Esophagus mucosa (tissue), 1 donor: ENCODE results near the gene KCNAB3. TPM values are rescaled to one million over a fixed set of nuclear protein-coding genes. Genes with fewer than 3 reads are reported as not detected.

Experiments used
- ATAC-seq: fragments of 200-7000 bp; cut with Tn5 transposase; one replicate; pipeline ENCODE4 v1.9.1; 2020
- total RNA-seq: library from RNA; stranded (reverse); gene quantifications from one replicate; pipeline ENCODE4 v1.2.4, GENCODE V29; 2023
- donor health status: DM: yes; HTN: yes; CAD: no.

Gene KCNAB3
- total RNA-seq, 1 donor from 2014 or later: 0.44 TPM

GRCh38 chr17:7897090-7897489 is 32.6 kb downstream of the KCNAB3 start:
- ATAC-seq: no peak

GRCh38 chr17:7894866-7895265 is 34.8 kb downstream of the KCNAB3 start:
- ATAC-seq: no peak

DNA sequence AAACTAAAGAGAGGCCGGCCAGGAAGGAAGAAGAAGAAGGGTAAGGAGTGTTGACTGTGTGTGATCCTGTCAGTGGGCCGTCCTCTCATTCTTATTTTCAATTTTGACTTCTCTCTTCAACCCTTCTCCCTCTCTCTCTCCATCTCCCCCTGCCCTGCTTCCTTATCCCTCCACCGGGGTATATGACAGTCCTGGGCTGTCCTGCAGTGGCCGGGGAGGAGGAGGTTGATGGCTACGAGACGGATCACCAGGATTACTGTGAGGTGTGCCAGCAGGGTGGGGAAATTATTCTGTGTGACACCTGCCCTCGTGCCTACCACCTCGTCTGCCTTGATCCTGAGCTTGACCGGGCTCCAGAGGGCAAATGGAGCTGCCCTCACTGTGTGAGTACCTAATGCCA is 35.4 kb downstream of the KCNAB3 start:
- ATAC-seq: no peak

DNA sequence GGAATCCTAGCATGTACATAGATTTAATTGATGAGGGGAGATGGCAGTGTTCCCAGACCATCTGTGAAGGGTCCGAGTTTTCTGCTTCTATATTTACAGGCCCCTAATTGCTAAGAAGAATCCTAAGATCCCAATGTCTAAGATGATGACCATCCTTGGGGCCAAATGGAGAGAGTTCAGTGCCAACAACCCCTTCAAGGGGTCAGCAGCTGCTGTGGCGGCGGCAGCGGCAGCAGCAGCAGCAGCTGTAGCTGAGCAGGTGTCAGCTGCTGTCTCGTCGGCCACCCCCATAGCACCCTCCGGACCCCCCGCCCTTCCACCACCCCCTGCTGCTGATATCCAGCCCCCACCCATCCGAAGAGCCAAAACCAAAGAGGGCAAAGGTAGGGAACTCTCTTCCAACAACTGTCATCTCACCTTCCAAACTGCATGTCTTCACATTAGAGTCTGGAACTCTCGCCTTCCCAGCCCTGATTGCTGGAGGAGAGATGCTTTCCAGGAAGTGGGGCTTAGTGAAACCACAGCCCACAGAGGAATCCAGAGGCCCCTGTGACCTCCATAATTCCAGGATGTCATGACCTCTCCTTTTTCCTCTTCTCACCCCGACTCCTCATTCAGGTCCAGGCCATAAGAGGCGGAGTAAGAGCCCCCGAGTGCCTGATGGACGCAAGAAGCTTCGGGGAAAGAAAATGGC is 36.3 kb downstream of the KCNAB3 start:
- ATAC-seq: no peak

GRCh38 chr17:7889166-7889955 is 40.3 kb downstream of the KCNAB3 start:
- peak; percentile 57 for ATAC-seq

DNA sequence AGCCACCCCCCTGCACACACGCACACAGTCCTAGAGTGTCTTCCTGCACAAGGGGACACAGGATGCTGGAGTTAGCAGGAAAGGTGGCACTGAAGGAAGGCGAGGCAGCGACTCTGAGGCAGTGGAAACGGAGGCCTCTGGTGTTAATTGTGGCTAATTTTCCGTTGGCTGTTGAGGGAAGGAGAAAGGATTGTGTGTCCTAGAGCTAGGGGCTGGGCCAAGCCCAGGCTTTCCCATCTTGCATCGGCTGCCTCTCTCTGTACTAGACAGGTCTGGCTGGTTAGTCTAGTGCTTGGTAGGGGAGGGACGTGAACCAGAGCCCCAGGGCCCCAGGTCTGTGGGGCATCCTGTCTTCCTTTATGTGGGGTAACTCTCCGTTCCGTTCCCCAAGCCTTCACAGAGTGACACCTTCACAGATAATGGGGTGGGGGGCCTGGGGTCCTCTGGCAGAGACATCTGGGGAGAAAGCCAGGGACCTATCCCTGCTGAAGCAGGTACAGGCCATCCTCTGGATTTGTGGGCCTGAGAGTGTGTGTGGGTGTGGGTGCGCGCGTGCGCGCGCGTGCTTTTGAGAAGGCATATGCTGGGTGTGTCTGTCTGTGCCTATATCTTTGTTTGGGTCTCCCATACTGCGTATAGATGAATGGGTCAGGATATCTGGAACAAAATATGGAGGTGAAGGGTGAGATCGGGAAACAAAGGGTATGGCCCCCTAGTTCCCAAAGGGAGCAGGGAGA is 41.3 kb downstream of the KCNAB3 start, which contains the start of gene CHD3:
TSS of gene CHD3 (plus strand) at position 606 of the 737 bp plus-strand sequence. CDS start 212 bp downstream, outside the sequence.
- peak; percentile 89 for ATAC-seq

- peak; percentile 82 for ATAC-seq
These were observed 42.0 kb downstream of the KCNAB3 start for GRCh38 chr17:7887482-7888183.

- ATAC-seq: no peak
These were observed 42.6 kb downstream of the KCNAB3 start for GRCh38 chr17:7887038-7887481.

DNA sequence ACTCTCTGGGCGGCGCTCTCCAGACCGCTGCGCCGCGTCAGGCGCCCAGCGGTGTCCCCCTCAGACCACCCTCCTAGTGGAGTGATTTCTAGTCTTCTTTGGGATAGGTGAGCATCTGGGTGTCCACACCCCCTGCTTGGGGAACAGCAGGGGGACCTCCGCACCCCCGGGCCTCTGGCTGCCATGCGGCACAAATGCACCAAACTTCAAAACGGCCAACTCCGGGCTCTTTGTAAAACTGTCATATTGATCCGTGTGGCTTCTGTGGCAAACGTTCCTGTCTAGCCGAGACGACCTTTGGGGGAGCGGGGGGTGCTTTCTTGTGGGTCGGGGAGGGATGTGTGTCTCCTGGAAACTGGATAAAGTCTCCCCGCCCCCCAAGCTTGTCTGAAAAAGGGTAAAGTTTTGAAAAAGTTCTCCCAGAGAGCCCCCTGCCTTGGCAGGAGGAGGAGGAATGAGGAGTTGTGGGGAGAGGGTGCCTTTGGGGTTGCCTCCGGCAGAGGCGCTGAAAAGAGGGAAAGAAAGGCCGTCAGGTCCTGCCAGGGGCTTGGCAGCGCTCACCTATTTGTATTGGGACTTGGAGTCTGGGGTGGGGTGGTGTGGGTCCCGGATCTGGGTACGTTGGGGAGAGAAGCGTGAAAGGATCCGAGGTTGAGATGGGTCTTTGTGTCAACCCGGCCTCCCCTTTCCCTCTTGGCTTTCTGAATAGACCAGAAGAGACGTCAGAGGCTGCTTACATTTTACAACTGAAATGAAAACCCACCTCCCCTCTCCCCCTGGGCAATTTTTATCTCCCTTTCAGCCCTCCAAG is 43.2 kb downstream of the KCNAB3 start:
- no peak for ATAC-seq

DNA sequence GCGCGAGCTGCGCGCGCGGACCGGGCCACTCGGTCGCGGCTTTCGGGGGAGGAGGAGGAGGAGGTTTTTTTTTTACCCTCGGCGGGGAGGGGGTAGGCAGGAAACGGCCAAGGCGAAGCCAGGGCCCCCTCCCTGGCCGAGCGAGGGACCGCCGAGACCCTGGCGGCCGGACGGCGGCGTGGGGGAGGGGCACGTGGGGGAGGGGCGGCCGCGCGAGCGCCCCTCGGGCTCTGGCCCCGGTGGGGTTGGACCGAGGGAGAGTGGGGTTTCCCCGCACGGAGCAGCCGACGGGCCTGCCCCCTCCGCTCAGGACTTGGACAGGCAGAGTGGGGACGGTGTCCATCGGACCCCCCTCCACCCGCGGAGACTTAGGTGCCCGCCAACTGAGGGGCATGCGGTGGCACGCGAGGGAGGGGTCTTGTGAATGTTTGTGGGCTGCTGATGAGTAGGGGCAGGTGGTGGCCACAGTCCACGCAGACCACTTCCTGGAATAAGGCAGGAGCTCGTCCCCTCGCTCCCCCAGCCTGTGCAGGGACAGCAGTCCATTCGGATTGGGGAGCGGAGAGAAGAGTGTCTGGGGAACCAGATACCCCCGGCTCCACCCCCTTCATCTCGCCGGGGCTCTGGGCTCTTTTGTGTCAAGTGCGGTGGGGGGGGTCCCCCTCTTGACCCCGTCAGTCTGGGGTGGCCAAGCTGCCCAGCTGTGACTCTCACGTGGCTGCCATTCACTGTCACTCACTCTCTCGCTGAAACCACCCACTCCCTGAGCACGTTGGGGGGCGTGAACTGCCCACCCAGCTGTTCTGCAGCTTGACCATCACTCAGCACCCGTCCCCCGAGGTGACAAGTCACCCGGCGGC is 44.1 kb downstream of the KCNAB3 start:
- ATAC-seq: no peak

DNA sequence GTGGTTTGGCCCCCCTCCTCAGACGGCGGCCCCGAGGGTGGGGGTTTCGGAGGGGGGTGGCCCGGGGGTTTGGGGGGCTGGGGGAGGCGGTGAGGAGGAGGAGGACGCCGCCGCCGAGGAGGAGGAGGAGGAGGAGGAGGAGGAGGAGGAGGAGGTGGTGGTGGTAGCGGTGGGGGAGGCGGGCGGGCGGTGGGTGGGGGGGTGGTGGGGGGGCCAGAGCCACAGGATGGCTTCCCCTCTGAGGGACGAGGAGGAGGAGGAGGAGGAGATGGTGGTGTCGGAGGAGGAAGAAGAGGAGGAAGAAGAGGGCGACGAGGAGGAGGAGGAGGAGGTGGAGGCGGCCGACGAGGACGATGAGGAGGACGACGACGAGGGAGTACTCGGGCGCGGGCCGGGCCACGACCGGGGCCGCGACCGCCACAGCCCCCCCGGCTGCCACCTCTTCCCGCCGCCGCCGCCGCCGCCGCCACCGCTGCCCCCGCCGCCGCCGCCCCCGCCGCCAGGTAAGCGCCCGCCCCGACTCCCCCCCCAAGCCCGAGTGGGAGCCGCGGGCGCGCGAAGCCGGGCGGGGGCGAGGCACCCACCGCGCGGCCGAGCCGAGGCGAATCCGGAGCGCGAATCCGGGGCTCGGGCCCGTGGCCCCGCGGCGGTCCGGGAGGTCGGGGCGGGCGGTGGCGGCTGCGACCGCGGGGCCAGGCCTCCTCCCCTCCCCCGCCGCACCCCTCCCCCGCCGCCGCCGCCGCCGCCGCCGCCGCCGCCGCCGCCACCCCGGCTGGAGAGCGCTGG is 44.9 kb downstream of the KCNAB3 start:
- ATAC-seq: no peak

- no peak for ATAC-seq
These were observed 45.8 kb downstream of the KCNAB3 start for GRCh38 chr17:7883781-7884386.

DNA sequence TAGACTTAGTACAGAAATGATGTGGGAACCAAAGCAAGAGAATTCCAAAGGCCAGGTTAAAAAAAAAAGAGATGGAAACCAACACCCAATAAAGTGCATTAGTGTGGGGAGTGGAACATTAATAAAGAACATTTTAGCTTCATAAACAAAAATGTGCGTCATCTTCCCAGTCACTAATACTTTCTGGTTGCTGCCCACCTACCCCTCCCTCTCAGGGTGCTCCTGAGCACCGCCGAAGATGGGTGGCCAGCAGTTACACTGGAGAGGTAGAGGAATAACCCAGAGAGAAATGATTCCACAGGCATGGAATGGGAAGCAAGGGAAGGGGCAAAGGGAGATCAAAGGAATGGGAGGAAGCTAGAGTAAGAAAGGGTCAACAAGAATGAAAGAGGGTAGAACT is 47.0 kb downstream of the KCNAB3 start:
- no peak for ATAC-seq

DNA sequence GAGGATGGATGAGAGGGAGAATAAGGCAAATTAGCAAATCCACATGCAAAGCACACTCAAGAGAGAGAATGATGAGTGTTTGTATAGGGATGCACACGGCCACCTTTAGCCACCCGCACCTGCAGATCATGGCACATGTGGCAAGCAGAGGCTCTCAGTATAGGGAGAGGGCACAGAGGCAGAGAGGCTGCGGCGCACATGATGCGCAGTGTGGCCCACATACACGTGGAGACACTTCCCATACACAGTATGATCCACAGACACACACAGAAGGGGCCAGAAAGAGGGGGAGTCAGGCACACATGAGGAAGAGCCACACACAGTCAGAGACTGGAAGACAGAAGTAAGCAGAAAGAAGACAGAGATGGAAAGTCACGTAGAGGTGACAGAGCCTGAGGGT is 47.6 kb downstream of the KCNAB3 start:
- no peak for ATAC-seq

GRCh38 chr17:7881276-7882054 is 48.2 kb downstream of the KCNAB3 start:
- no peak for ATAC-seq

GRCh38 chr17:7880076-7880868 is 49.4 kb downstream of the KCNAB3 start:
- ATAC-seq: no peak

GRCh38 chr17:7878234-7878633 is 51.4 kb downstream of the KCNAB3 start:
- ATAC-seq: no peak
